ENCODE data around the gene DGLUCY.
A peak's percentile ranks its signal among the peaks of the same experiment; 100 is the strongest.
"Not testable (repeated sequence)": the region's sequence is repeated elsewhere in the genome, so short reads cannot be mapped to it uniquely, and the experiment has no call there.

The DGLUCY gene, protein sequence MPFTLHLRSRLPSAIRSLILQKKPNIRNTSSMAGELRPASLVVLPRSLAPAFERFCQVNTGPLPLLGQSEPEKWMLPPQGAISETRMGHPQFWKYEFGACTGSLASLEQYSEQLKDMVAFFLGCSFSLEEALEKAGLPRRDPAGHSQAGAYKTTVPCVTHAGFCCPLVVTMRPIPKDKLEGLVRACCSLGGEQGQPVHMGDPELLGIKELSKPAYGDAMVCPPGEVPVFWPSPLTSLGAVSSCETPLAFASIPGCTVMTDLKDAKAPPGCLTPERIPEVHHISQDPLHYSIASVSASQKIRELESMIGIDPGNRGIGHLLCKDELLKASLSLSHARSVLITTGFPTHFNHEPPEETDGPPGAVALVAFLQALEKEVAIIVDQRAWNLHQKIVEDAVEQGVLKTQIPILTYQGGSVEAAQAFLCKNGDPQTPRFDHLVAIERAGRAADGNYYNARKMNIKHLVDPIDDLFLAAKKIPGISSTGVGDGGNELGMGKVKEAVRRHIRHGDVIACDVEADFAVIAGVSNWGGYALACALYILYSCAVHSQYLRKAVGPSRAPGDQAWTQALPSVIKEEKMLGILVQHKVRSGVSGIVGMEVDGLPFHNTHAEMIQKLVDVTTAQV

DNA sequence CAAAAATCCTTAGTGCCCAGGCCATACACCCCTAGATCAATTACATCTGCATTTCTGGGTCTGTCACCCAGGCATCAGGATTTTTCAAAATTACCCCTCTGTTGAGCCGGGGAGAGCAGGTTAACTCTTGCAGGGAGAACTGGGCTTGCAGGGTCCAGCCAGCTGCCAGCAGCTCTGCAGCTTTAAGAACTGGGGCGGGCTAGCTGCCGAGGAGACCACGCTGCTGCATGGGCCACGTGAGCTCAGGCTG lies at the start of gene DGLUCY:
Gene DGLUCY, plus strand, starts transcription at position 245 of the 250 bp plus-strand sequence. CDS start 46,222 bp downstream, outside the sequence.
- FAIRE-seq: peak; percentile 26

GRCh38 chr14:91065266-91065665 lies 48.6 kb upstream of the DGLUCY start:
- DNase-seq (ENCODE audit: insufficient read length, low spot score) (no peak), FAIRE-seq (no peak)

More for the DNA sequence above, at the start of gene DGLUCY:
- DNase-seq (ENCODE audit: insufficient read length, low spot score): peak; percentile 76

GRCh38 chr14:91067186-91067585 lies 46.7 kb upstream of the DGLUCY start:
- FAIRE-seq: no peak

DNA sequence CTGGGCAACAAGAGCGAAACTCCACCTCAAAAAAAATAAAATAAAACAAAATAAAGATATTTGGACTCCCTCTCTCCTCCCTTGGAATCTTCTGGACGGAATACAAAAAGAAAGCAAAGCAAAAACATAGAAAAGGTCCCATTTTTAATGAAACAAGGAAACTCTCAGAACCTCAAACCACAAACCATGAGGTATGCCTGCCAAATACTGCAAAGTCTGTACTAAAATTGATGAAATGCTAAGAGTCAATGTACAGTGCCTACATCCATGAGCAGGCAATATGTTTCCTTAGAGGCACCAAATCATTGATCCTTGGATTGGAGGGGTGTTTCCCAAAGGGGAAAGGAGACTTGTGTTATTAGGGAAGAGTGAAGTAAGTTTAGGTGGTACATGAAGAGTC lies 45.2 kb upstream of the DGLUCY start:
- FAIRE-seq: no peak
- DNase-seq (ENCODE audit: insufficient read length, low spot score): no peak

More at GRCh38 chr14:91067186-91067585, 46.7 kb upstream of the DGLUCY start:
- DNase-seq (ENCODE audit: insufficient read length, low spot score): no peak

DNA sequence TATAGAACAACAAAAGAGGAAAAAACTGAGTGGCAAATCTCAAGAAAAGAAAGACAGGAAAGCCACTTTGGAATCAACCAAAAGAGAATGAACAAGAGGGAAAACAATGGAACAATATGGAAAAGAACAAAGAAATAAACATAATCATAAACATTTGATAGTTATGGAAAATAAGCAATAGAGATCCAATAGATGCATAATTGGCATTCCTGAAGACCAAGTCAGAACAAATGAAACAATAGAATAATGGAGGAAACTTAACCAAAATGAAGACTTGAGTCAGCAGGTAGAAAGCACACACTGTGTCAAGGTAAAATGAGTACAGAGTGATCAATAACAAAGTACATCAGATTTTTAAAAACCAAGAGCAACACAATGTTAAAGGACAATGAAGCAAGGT lies 43.3 kb upstream of the DGLUCY start:
- FAIRE-seq: no peak
- no peak for DNase-seq (ENCODE audit: insufficient read length, low spot score)

DNA sequence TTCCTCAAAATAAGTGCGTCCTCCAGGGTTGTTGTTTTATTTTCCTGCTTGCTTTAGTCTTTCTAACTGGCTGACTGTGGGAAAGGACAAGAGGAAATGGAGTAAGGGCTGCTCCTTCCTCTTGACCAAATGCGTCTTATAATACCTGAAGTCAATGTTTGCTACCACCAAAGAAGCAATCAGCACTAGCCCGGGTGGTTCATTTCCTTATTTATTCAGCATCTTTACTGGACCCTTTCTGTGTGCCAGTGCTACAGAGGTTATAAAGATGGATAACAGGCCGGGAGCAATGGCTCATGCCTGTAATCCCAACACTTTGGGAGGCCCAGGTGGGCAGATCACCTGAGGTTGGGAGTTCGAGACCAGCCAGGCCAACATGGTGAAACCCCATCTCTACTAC lies 38.3 kb upstream of the DGLUCY start:
- DNase-seq (ENCODE audit: insufficient read length, low spot score) (no peak), FAIRE-seq (no peak)

GRCh38 chr14:91078095-91078737 lies 35.7 kb upstream of the DGLUCY start:
- FAIRE-seq: no peak
- DNase-seq (ENCODE audit: insufficient read length, low spot score): no peak

- no peak for FAIRE-seq
Measured at GRCh38 chr14:91080071-91080470, 33.8 kb upstream of the DGLUCY start.

GRCh38 chr14:91082282-91082681 lies 31.6 kb upstream of the DGLUCY start:
- FAIRE-seq (no peak), DNase-seq (ENCODE audit: insufficient read length, low spot score) (no peak)

More at GRCh38 chr14:91080071-91080470, 33.8 kb upstream of the DGLUCY start:
- no peak for DNase-seq (ENCODE audit: insufficient read length, low spot score)

DNA sequence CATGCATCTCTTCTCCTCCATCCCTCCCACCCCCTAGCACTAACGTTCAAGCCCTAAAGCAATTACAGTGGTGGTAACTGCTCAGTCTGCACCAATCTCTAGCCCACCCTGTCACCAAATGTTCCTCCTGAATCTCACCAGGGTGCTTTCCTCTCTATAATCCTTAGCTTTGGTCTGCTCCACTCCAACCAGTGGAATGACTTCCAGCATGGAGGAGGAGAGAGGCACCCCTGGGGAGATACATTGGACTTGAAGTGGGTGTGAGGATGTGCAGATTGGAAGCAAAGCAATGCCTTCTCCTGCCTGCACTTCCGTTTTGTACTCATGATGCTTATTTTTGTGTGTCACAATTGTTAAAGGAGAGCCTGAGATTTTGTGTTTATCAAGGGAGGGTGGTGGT lies 29.4 kb upstream of the DGLUCY start:
- no peak for FAIRE-seq

DNA sequence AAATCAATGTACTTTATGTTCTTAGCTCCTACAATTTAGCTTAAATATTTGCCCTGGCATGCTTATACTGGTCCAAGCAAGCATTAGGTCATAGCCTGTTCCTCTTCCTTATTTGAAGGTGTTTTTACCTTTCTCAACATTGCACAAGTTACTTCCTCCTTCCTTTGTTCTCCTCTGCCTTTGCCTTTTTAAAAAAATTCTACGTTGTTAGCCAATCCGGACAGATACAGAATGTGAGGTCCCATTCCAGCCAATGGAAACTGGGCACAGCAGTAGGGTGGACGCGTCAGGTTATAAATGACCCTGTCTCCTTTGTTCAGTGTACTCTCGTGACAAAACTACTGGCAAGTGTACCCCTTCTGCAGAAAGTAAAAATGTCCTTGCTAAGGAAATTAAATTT lies 26.4 kb upstream of the DGLUCY start:
- DNase-seq (ENCODE audit: insufficient read length, low spot score): not testable (repeated sequence)

More for the DNA sequence above, 29.4 kb upstream of the DGLUCY start:
- no peak for DNase-seq (ENCODE audit: insufficient read length, low spot score)

DNA sequence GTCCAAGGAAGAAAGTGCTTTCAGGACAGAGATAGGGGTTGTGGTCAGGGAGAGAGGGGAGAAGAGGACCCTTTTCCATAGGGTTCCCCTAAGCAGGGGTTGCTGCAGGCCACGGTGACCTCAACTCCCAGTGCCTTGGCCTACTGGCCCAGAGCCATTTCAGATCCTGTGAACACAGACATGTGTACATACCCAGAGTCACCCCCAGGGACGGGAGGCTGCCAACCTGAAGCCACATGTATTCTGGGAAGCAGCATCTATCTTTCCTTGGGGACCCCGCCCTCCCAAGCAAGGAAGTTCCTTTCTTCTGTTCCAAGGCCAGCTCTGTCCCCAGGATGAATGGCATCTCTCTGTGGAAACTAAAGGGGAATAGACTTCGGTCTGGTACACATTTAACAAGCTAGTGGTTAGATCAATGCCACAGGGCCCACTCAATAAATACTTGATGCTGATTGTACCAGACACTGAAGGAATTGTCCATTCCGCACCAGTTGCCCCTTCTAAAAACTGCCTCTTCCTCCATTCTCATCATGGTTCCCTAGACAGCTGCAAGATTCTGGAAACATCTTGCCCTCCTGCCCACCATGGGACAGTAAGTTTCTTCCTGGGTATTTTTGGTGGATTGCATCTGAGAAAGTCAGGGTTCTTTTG lies 25.2 kb upstream of the DGLUCY start:
- FAIRE-seq (no peak), DNase-seq (ENCODE audit: insufficient read length, low spot score) (no peak)

More for the DNA sequence above, 26.4 kb upstream of the DGLUCY start:
- not testable (repeated sequence) for FAIRE-seq

DNA sequence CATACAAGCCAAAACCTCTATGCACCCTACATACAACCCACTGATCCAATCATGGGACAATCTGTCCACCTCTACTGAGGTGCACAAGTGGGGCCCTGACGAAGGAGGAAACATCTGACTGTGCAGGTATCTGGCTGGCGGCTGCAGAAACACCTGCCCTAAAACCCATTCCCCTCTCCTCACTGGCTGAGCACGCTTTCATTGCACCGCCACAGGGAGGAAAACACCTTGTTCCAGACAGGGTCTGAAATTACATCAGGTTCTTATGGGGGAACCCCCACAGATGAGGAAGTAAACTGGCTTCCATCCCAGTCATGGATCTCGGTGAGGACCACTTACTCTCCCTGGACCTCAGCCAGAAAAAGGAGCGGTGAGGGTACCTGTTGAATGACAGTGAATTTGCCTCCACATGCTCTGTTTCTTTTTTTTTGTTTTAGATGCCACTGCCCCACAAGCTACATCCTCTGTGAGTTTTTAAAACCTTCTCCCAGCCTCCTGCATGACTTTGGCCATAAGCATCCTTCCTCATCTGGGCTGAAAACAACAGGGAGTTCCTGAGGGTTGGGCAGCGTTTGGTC lies 23.8 kb upstream of the DGLUCY start:
- DNase-seq (ENCODE audit: insufficient read length, low spot score) (no peak), FAIRE-seq (no peak)

- FAIRE-seq (no peak), DNase-seq (ENCODE audit: insufficient read length, low spot score) (no peak)
Measured at GRCh38 chr14:91090743-91091142, 23.1 kb upstream of the DGLUCY start.

DNA sequence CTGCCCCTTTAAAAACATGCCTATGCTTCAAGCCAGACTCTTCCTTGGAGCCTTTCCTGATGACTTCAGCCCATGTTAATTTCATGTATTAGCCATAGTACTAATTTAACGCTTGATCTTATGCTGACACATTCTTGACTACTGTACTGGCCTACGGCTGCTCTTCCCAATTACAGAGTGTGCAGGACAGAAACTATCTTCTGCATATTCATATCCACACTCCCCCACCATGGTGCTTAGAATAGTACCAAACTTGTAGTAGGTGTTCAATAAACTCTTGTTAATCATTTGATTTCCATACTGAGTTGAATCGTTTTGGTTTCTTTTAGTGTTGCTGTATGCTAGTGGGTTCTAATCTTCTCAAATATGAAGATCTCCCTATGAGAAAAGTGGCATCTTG lies 21.8 kb upstream of the DGLUCY start:
- FAIRE-seq (no peak), DNase-seq (ENCODE audit: insufficient read length, low spot score) (no peak)

DNA sequence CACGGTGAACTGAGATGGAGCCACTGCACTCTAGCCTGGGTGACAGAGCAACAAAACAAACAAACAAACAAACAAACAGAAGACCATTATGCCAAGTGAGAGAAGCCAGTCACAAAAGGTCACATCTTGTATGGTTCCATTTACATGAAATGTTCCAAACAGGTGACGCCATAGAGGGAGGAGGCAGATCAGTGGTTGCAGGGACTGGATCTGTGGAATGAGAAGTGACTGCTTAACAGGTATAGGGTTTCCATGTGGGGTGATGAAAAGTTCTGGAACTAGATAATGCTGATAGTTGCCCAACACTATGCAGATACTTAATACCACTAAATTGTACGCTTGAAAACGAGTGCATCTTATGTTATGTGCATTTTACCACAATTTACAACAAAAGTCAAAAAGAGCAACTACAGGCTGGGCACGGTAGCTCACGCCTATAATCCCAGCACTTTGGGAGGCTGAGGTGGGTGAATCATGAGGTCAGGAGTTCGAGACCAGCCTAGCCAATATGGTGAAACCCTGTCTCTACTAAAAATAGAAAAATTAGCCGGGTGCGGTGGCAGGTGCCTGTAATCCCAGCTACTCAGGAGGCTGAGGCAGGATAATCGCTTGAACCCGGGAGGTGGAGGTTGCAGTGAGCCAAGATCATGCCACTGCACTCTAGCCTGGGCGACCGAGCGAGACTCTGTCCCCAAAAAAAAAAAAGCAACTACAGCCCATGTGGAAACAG lies 20.0 kb upstream of the DGLUCY start:
- not testable (repeated sequence) for FAIRE-seq; DNase-seq (ENCODE audit: insufficient read length, low spot score)

DNA sequence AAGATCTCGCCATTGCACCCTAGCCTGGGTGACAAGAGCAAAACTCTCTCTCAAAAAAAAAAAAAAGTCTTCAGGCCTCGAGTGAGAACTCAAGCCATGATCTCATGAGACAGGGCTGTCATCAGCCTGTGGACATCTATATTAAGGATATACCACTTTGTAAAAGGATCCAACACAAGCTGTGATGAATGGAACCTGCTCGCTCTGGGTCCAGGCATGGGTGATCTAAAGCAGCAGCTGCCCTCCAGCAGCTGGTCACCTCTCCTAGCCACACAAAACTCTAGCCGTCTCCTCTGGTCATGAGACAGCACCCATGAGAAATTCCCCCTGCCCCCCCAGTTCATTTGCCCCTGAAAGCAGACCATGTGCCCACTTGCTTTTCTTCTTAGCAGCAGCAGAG lies 19.1 kb upstream of the DGLUCY start:
- FAIRE-seq (no peak), DNase-seq (ENCODE audit: insufficient read length, low spot score) (no peak)

GRCh38 chr14:91095178-91095577 lies 18.7 kb upstream of the DGLUCY start:
- DNase-seq (ENCODE audit: insufficient read length, low spot score) (no peak), FAIRE-seq (no peak)

DNA sequence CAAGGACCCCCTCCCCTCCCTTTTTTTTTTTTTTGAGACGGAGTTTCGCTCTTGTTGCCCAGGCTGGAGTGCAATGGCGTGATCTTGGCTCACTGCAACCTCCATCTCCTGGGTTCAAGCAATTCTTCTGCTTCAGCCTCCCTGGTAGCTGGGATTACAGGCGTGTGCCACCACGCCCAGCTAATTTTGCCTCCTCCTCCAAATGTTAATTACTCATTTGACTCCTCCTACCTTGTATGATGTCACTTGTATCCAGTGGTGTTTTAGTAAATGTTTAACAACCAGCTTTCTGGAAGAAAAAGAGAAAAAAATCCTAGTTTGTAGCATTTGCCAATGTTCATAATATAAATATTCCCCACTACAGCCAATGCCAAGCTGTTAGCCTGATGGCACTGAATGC lies 16.2 kb upstream of the DGLUCY start:
- not testable (repeated sequence) for DNase-seq (ENCODE audit: insufficient read length, low spot score); FAIRE-seq

GRCh38 chr14:91098591-91098990 lies 15.3 kb upstream of the DGLUCY start:
- FAIRE-seq (no peak), DNase-seq (ENCODE audit: insufficient read length, low spot score) (no peak)
